Hepatocyte (in vitro differentiated cells): ENCODE measurements around the gene FLYWCH1. TPM values are rescaled to one million over a fixed set of nuclear protein-coding genes. Genes with fewer than 3 reads are reported as not detected.

Experiments used
- DNase-seq: peaks from one replicate; pipeline ENCODE4 v3.0.0-alpha.2; 2016; ENCODE audit warnings: low spot score
- H2AFZ ChIP-seq: fragments of 200-600 bp; sonication (generic); 2 replicates; pipeline ENCODE4 v1.6.0; 2016; ENCODE audit warnings: antibody characterized with exemption, mild to moderate bottlenecking
- H3K27ac ChIP-seq: fragments of 200-600 bp; sonication (generic); 2 replicates; pipeline ENCODE4 v1.5.1; 2016; ENCODE audit warnings: mild to moderate bottlenecking
- H3K27me3 ChIP-seq: fragments of 200-600 bp; sonication (generic); 2 replicates; pipeline ENCODE4 v1.6.1; 2016
- H3K36me3 ChIP-seq: fragments of 200-600 bp; sonication (generic); replicated peaks from 2 replicates; pipeline ENCODE4 v1.5.1; 2016; ENCODE audit warnings: low read depth; ENCODE audit not compliant: insufficient read depth
- H3K4me1 ChIP-seq: fragments of 200-600 bp; sonication (generic); 2 replicates; pipeline ENCODE4 v1.5.1; 2016; ENCODE audit warnings: mild to moderate bottlenecking, moderate library complexity; ENCODE audit not compliant: insufficient read depth
- H3K4me2 ChIP-seq: fragments of 200-600 bp; sonication (generic); 2 replicates; pipeline ENCODE4 v1.6.0; 2016
- H3K4me3 ChIP-seq: fragments of 200-600 bp; sonication (generic); 2 replicates; pipeline ENCODE4 v1.5.1; 2016; ENCODE audit warnings: mild to moderate bottlenecking
- H3K79me2 ChIP-seq: fragments of 200-600 bp; sonication (generic); 2 replicates; pipeline ENCODE4 v1.6.0; 2017; ENCODE audit warnings: mild to moderate bottlenecking
- H3K9me2 ChIP-seq: fragments of 200-600 bp; sonication (generic); replicated peaks from 2 replicates; pipeline ENCODE4 v1.6.0; 2017; ENCODE audit warnings: mild to moderate bottlenecking; ENCODE audit not compliant: insufficient read depth
- H3K9me3 ChIP-seq: fragments of 200-600 bp; sonication (generic); 2 replicates; pipeline ENCODE4 v1.5.1; 2016; ENCODE audit warnings: low read depth, mild to moderate bottlenecking
- H4K20me1 ChIP-seq: fragments of 200-600 bp; sonication (generic); 2 replicates; pipeline ENCODE4 v1.6.0; 2016; ENCODE audit warnings: mild to moderate bottlenecking; ENCODE audit not compliant: insufficient read depth, poor library complexity, severe bottlenecking
- EZH2 ChIP-seq: fragments of 200-600 bp; sonication (generic); IDR thresholded peaks from 2 replicates; pipeline ENCODE4 v1.6.1; 2016; ENCODE audit warnings: antibody characterized with exemption, mild to moderate bottlenecking, borderline replicate concordance
- EZH2phosphoT487 ChIP-seq: fragments of 200-600 bp; sonication (generic); IDR thresholded peaks from one replicate; pipeline ENCODE4 v1.6.1; 2018; ENCODE audit warnings: antibody characterized with exemption, mild to moderate bottlenecking, low read depth, moderate library complexity; ENCODE audit not compliant: unreplicated experiment, severe bottlenecking
- WGBS: methylation state at CpG from one replicate; pipeline ENCODE4 v1.1.6; 2016; ENCODE audit warnings: low lambda C conversion rate; ENCODE audit errors: missing lambda C conversion rate; 5-methylcytosine and 5-hydroxymethylcytosine counted together
- polyA plus RNA-seq: library from polyadenylated mRNA; unstranded; fragments of >200 nt; fragmentation: Nextera tagmentation; extraction: Ambion mirVana; gene quantifications from 2 replicates; pipeline ENCODE4 v1.2.1, GENCODE V29; 2016
- total RNA-seq: library from RNA; depleted of rRNA; stranded (reverse); fragments of >200 nt; gene quantifications from 2 replicates; pipeline ENCODE4 v1.2.3, GENCODE V29; 2014
- TF ChIP-seq, protein P1 (sequence below): fragments of 200-600 bp; sonication (generic); IDR thresholded peaks from 2 replicates; pipeline ENCODE4 v1.5.1; 2016; ENCODE audit warnings: antibody characterized with exemption, mild to moderate bottlenecking; ENCODE audit not compliant: poor library complexity

The FLYWCH1 gene
- total and polyA plus RNA-seq, 2 experiments from 2014 or later, result 11.7 to 16.9 TPM

DNA sequence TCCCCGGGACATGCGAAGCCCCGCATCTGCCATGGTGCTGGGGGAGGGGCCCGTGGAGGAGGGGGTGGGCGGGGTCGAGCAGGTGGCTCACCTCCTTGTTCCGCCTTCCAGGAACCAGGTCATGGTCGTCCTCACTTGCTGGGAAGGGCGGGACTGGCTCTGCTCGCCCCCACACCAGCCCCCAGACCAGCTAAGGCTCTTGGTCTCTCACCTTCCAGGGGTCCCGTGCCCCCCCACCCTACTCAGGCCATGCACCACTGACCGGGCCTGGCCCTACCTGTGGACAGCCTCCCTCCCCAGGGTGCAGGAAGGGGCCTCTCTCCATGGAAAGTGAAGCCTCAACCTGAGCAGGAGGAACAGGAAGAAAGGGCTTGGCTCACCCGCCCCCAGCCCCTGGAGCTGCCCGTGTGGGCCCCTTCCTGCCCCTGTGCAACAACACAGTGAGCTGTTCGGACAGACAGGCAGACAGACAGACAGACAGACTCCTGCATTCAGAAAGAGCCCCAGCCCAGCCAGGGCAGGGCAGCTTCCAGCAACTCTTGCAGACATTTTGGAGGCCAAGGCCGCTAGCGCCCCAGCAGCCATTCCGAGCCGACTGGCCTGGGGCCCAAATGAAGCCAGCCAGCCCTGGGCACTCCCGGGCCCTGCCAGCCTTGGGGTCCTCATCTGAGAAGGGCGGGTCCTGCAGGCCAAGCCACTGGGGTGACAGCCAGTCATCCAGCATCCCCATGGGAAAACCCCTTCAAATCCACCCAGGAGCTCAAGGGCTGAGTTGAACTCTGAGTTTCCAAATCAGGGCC lies 44.2 kb downstream of the FLYWCH1 start:
- TF ChIP-seq, protein P1, sequence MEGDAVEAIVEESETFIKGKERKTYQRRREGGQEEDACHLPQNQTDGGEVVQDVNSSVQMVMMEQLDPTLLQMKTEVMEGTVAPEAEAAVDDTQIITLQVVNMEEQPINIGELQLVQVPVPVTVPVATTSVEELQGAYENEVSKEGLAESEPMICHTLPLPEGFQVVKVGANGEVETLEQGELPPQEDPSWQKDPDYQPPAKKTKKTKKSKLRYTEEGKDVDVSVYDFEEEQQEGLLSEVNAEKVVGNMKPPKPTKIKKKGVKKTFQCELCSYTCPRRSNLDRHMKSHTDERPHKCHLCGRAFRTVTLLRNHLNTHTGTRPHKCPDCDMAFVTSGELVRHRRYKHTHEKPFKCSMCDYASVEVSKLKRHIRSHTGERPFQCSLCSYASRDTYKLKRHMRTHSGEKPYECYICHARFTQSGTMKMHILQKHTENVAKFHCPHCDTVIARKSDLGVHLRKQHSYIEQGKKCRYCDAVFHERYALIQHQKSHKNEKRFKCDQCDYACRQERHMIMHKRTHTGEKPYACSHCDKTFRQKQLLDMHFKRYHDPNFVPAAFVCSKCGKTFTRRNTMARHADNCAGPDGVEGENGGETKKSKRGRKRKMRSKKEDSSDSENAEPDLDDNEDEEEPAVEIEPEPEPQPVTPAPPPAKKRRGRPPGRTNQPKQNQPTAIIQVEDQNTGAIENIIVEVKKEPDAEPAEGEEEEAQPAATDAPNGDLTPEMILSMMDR, result no peak
- no peak for TF ChIP-seq EZH2
- no peak for TF ChIP-seq EZH2phosphoT487
- Histone ChIP-seq H2AFZ (no peak overlapping the region), H3K4me2 (no peak overlapping the region), H3K27me3 (no peaks in the 10 kb centered on the region), H3K9me3 (no peaks in the 10 kb centered on the region), H3K27ac (no peak overlapping the region), H3K4me1 (no peaks in the 10 kb centered on the region), H3K79me2 (no peaks in the 10 kb centered on the region), H3K9me2 (no peaks in the 10 kb centered on the region), H3K36me3 (no peaks in the 10 kb centered on the region), H4K20me1 (no peaks in the 10 kb centered on the region), H3K4me3 (no peak overlapping the region)
- WGBS, result 67% methylated on average over 14 of the region's 21 CpGs
- DNase-seq, result no peak

DNA sequence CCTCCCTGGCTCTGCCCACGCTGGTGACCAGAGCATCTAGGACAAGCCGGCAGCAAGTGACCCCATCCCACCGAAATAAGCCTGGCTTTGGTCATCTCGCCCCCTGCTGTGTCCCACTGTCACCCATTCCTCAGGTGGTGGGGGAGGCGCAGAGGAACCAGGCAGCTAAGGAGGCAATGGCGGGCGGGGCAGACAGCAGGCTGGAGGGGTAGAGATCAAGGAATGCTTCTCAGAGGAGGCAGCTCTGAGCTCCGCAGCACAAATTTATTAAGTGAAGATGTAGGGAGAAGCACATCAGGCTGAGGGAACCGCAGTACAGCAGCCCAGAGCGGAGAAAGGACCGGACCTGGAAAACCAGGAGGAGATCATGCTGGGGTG lies 44.8 kb downstream of the FLYWCH1 start:
- no peak for DNase-seq
- Histone ChIP-seq H3K36me3 (no peaks in the 10 kb centered on the region), H3K27me3 (no peaks in the 10 kb centered on the region), H3K27ac (no peak overlapping the region), H3K4me2 (no peak overlapping the region), H3K4me3 (no peak overlapping the region), H2AFZ (no peak overlapping the region), H3K79me2 (no peaks in the 10 kb centered on the region), H4K20me1 (no peaks in the 10 kb centered on the region), H3K4me1 (no peaks in the 10 kb centered on the region), H3K9me2 (no peaks in the 10 kb centered on the region), H3K9me3 (no peaks in the 10 kb centered on the region)
- TF ChIP-seq, protein P1, result no peak
- TF ChIP-seq EZH2 (no peak), EZH2phosphoT487 (no peak)
- WGBS, result 90% methylated on average over 10 of the region's 11 CpGs

DNA sequence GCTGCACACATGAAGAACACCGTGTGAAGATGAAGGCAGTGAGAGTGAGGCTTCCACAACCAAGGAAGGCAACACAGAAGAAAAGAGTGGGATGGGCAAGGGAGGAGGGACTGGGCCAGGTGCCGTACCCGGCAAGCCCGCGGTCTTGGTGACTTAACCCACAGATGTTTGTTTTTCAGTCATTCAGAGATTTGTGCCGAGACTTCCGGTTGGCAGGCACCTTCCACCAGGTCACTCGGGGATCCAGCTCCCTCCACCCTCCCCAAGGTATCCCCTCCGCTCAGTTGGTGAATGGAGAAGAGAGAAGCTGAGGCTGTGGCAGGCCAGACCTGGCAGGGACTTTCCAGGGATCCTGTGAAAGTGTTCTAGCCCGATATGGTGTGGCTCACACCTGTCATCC lies 47.5 kb downstream of the FLYWCH1 start:
- Histone ChIP-seq H3K27ac (no peak overlapping the region), H3K79me2 (no peaks in the 10 kb centered on the region), H4K20me1 (no peaks in the 10 kb centered on the region), H3K4me2 (no peak overlapping the region), H3K9me3 (no peaks in the 10 kb centered on the region), H3K4me1 (peaks cover 12% of the 10 kb centered on the region), H3K36me3 (no peaks in the 10 kb centered on the region), H3K27me3 (peaks cover 23% of the 10 kb centered on the region), H3K9me2 (no peaks in the 10 kb centered on the region), H2AFZ (no peak overlapping the region), H3K4me3 (no peak overlapping the region)
- no peak for TF ChIP-seq EZH2phosphoT487
- no peak for TF ChIP-seq EZH2
- TF ChIP-seq, protein P1, result no peak
- 74% methylated on average over 10 of the region's 10 CpGs for WGBS
- DNase-seq, result no peak
